ENCODE results near the gene ACAA1. TPM values are rescaled to one million over a fixed set of nuclear protein-coding genes. Genes with fewer than 3 reads are reported as not detected.
"Not testable (repeated sequence)": the region's sequence is repeated elsewhere in the genome, so short reads cannot be mapped to it uniquely, and the experiment has no call there.

ACAA1 gene
- total RNA-seq, 1 donor from 2014 or later: 120 TPM

DNA sequence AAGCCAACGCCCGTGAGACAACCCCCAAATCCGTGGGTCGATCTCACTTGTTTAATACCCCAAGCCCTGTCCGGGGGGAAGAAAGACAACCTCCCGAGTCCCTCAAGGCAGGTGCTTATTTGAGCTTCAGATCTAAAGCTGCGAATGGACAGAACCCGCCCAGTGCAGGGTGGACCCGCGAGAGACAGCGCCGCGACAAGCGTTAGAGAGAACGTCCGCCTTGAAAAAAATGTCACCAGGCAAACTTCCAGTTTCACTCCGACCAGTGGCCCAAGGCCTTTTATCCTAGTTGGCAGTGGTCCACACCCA, 27.7 kb upstream of the ACAA1 start:
- Histone ChIP-seq H3K9me3 (replicated peaks) (no peaks in the 10 kb centered on the region), H3K36me3 (no peaks in the 10 kb centered on the region), H3K4me3 (peak overlapping the region; percentile 100), H3K27ac (replicated peaks) (peak overlapping the region; percentile 95), H3K4me1 (peaks cover 46% of the 10 kb centered on the region), H3K27me3 (ENCODE audit: low read depth) (no peaks in the 10 kb centered on the region)
- TF ChIP-seq, protein P1, sequence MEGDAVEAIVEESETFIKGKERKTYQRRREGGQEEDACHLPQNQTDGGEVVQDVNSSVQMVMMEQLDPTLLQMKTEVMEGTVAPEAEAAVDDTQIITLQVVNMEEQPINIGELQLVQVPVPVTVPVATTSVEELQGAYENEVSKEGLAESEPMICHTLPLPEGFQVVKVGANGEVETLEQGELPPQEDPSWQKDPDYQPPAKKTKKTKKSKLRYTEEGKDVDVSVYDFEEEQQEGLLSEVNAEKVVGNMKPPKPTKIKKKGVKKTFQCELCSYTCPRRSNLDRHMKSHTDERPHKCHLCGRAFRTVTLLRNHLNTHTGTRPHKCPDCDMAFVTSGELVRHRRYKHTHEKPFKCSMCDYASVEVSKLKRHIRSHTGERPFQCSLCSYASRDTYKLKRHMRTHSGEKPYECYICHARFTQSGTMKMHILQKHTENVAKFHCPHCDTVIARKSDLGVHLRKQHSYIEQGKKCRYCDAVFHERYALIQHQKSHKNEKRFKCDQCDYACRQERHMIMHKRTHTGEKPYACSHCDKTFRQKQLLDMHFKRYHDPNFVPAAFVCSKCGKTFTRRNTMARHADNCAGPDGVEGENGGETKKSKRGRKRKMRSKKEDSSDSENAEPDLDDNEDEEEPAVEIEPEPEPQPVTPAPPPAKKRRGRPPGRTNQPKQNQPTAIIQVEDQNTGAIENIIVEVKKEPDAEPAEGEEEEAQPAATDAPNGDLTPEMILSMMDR (IDR thresholded peaks at IDR 0.05; ENCODE audit: borderline replicate concordance): no peak
- no peak for DNase-seq
- intact Hi-C loops (cut with micrococcal nuclease): no loop called here

DNA sequence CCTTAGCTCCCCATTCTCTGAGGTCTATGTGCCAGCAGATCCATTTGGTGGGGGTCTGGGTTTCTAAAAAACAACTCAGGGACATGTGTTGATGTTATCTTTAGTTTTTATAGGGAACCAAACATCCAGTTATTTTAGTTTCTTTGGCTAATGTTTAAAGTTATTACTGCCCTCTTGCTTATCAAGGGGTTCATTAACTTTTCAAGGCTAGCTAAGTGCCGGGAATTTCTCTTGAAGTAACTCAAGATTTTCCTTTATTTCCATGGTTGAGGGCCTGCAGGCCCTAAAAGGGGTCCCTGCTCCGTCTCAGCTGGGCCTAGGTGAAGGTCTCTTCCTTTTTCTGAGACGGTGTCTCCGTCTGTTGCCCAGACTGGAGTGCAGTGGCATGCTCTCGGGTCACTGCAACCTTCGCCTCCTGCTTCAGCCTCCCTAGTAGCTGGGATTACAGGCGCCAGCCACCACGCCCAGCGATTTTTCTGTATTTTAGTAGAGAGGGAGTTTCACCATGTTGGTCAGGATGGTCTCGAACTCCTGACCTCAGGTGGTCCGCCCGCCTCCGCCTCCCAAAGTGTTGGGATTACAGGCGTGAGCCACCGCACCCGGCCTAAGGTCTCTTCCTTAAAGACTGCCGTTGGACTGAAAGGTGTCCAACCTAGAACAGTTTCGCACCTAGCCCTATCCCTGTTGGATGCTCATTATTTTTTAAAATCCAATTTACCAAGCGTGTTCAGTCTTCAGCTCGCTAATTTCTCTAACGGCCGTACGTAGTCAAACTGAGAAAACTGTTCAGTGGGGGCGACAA, 27.1 kb upstream of the ACAA1 start:
- H3K36me3 ChIP-seq: no peaks in the 10 kb centered on the region
- H3K4me1 ChIP-seq: peaks cover 43% of the 10 kb centered on the region
- no peaks in the 10 kb centered on the region for H3K27me3 ChIP-seq (ENCODE audit: low read depth)
- peak overlapping the region; percentile 100 for H3K4me3 ChIP-seq
- no peaks in the 10 kb centered on the region for H3K9me3 ChIP-seq (replicated peaks)
- intact Hi-C loops (cut with micrococcal nuclease): no loop called here
- TF ChIP-seq, protein P1 (IDR thresholded peaks at IDR 0.05; ENCODE audit: borderline replicate concordance): no peak
- peak overlapping the region; percentile 95 for H3K27ac ChIP-seq (replicated peaks)
- no peak for DNase-seq

DNA sequence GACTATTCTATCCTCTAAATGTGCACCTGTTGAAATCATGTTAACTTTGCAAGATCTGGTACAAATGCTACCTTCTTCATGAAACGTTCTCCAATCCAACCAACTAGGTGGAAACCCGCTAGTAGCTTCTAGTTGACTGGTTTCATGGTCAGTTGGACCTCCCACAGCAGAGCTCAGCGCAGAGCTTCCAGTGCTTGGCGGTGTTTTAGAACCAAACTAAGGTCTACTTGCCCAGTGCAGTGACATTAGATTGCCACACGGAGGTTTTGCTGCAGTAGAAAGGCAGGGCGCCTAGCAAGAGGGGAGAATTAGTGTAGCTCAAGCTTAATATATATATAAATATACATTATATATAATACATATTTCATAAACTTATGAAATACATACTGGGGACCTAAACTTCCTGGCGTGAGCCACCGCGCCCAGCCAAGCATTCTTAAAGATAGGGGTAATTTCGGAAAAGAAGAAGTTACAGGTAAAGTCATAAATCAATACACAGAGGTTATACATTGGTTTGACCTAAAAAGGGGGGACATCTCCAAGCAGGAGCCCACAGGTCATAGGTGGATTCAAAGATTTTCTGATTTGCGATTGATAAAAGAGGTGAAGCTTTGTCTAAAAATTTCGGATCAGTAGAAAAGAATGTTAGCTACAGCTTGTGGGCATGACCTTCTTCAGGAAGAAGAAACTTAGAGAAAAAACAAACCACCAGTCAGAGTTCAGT, 26.4 kb upstream of the ACAA1 start:
- Histone ChIP-seq H3K4me1 (peaks cover 35% of the 10 kb centered on the region), H3K9me3 (replicated peaks) (no peaks in the 10 kb centered on the region), H3K27ac (replicated peaks) (peak overlapping the region; percentile 95), H3K4me3 (no peak overlapping the region), H3K27me3 (ENCODE audit: low read depth) (no peaks in the 10 kb centered on the region), H3K36me3 (no peaks in the 10 kb centered on the region)
- intact Hi-C loops (cut with micrococcal nuclease): no loop called here
- no peak for DNase-seq
- TF ChIP-seq, protein P1 (IDR thresholded peaks at IDR 0.05; ENCODE audit: borderline replicate concordance): no peak

DNA sequence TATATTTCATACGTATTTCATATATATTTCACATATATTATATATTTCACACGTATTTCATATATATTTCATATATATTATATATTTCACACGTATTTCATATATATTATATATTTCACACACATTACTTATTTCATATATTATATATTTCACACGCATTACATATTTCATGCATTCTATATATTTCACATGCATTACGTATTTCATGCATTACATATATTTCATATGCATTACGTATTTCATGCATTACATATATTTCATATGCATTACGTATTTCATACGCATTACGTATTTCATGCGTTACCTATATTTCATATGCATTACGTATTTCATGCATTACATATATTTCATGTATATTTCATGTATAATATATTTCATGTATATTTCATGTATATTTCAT, 23.8 kb upstream of the ACAA1 start:
- H3K27ac ChIP-seq (replicated peaks); DNase-seq; H3K4me3 ChIP-seq; H3K9me3 ChIP-seq (replicated peaks); H3K27me3 ChIP-seq (ENCODE audit: low read depth); H3K36me3 ChIP-seq; H3K4me1 ChIP-seq; intact Hi-C loops (cut with micrococcal nuclease): not testable (repeated sequence)

DNA sequence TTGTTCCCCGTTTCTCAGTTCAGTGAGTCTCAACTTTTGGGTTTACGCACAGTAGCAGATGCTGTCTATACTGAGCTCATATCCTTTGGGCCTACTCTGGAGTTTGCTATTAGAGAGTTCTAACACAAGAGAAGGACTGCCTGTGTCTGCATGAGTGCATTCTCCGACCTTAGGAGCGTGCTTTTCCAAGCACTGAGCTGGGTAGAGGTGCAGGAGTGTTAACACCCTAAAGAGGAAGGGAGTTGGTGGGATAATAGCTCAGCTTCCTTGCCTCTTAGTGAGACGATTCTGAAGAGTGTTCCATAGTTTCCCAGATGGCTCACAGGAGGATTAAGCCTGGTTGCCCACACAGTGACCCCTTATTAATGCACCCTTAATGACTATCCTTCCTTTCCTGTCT, 21.5 kb upstream of the ACAA1 start:
- no peaks in the 10 kb centered on the region for H3K27me3 ChIP-seq (ENCODE audit: low read depth)
- H3K27ac ChIP-seq (replicated peaks): no peak overlapping the region
- TF ChIP-seq, protein P1 (IDR thresholded peaks at IDR 0.05; ENCODE audit: borderline replicate concordance): no peak
- H3K36me3 ChIP-seq: no peaks in the 10 kb centered on the region
- no peaks in the 10 kb centered on the region for H3K4me1 ChIP-seq
- no peaks in the 10 kb centered on the region for H3K9me3 ChIP-seq (replicated peaks)
- DNase-seq: no peak
- intact Hi-C loops (cut with micrococcal nuclease): no loop called here
- H3K4me3 ChIP-seq: no peak overlapping the region

DNA sequence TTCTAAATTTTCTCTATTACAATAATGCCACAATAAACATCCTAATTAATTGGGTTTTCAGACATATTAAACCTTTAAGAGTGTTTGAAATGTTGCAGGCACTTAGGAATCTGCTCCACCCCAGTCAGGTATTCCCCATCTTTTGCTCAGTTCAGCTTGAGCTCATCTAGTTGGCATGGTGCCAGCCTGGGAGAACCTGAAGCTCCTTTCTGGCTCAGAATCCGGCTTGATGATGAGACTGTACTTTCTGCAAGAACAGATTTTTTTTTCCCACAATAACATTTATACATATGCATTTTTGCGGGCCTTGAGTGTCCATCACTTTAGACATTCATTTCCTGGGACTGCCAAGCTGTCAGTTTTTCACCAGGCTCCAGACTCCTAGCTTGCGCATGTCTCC, 20.7 kb upstream of the ACAA1 start:
- TF ChIP-seq, protein P1 (IDR thresholded peaks at IDR 0.05; ENCODE audit: borderline replicate concordance): no peak
- H3K9me3 ChIP-seq (replicated peaks): no peaks in the 10 kb centered on the region
- H3K27me3 ChIP-seq (ENCODE audit: low read depth): no peaks in the 10 kb centered on the region
- no peak for DNase-seq
- H3K4me1 ChIP-seq: no peaks in the 10 kb centered on the region
- no peaks in the 10 kb centered on the region for H3K36me3 ChIP-seq
- intact Hi-C loops (cut with micrococcal nuclease): no loop called here
- H3K4me3 ChIP-seq: no peak overlapping the region
- H3K27ac ChIP-seq (replicated peaks): no peak overlapping the region

All from left ventricle myocardium inferior (tissue), 1 donor.